Astrocyte of the hippocampus (primary cell): ENCODE results near the gene KRT72.

Source experiments
- DNase-seq: peaks from one replicate; pipeline ENCODE4 v3.0.0; 2011; ENCODE audit warnings: low read depth, low spot score

The KRT72 gene

DNA sequence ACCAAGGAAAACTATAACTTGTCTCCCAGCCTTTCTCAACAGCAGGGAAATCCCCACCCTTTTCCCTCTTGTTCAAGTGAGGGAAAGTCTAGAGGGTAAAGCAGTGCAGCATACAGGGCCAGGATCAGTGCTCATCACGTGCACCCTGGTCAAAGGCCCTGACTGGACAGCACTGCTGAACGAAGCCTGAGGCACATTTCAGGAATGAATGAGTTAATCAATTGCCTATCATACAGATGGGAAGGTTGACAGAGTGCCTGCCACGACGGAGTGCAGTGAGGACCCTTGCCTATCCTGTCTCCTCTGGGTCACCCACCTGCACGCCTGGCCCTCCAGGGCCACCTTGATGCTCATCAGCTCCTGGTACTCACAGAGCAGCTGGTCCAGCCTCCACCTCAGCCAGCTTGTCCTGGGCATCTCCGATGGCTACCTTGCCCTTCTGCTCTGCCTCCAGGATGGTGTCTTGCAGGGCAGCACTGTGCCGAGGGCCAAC is 28.8 kb upstream of the KRT72 start:
- no peak for DNase-seq

DNA sequence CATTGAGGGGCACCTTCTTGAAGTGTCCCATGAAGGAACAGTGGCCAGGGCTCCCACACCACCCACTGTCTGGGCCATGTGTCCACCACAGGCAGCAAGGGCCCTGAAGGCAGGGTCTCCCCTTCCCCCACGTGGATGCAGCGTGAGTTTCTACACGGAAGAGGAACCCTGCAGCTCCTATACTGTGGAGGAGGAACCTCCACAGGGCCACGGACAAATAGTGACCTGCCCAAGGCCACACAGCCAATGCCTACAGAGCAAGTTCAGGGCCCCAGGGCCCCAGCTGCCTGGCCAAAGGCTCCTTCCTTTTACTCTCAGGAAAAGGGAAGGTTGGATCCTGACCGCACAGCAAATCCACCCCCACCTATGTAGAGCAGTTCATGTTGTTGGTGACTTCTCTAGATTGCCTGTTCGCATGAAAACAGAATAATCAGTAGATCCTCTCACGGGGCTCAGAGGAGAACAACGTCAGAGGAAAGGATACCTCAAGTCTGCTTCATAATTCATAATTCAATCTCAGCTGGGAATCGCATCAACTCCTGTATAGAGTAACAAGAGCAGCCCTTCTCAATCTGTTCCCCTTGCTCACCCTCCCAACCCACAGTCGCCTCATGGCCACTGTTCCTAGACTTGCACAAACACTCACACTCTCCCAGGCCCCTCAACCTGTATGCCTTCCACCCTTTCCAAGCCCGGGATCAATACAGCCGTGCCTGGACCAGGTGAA is 28.2 kb upstream of the KRT72 start:
- no peak for DNase-seq

DNA sequence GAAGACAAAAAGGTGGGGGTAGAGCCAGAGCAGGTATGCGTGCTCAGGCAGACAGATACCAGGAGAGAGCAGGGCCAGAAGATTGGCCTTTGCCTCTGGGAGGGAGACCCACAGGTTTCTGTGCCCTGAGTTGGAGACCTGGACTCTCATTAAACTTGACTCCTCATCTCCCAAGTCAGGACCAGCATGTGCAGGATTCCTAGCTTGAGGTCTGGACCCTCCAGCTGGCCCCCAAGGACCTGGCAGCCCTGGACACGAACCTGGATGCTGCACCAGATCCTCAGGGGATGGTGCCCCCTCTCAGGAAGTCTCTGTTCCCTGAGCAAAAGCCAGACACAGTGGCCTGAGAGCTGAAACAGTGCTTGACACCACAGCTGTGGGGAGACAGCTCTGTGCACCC is 27.6 kb upstream of the KRT72 start:
- DNase-seq, result no peak

DNA sequence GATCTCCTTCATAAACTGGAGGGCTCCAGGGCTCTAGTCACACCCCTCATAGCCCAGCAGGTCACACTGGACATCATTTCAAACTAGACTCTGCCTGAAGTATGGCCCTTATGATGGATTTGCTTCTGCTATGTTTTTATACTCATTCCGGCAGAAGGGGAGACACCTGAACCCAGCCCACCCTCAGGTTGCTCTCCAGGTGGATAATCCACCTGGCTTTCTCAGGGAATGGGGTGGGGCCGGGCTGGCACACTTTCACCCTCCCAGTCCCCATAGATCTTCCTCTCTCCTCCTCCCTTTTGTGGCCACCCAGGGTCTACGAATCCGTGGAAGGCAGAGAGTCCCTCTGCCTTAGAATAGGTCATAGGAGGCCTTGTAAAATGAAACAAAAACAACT is 26.8 kb upstream of the KRT72 start:
- no peak for DNase-seq

DNA sequence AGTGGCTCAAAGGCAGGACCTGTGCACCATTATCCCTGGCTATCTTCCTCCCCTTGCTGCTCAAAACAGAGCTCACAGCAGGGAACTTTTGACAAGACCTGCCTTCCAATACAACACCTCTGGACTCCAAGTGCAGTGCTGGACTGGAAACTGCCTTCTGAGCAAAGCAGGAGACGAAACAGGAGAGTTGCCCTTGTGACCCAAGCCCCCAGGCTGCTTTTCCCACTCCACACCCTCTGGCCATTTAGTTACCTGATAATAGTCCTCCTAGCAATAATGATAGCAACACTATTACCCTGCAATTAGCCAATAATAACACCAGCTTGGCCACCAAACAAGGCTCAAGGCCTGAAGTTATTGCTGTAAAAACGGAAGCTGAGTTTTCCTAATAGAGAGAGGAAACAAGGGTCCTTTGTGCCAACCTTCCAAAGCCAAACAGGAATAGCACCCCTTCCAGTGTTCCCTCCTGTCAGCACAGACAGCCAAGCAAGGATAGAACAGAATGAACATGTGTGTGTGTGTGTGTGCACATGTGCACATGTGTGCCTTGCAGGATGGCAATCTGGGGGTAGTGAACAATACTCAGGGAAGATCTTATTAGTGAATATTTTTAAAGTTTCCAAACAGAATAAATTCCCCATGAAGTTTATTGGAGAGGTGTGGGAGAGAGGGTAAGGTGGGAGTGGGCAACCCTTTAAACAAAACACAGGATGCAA is 26.3 kb upstream of the KRT72 start:
- DNase-seq, result no peak

DNA sequence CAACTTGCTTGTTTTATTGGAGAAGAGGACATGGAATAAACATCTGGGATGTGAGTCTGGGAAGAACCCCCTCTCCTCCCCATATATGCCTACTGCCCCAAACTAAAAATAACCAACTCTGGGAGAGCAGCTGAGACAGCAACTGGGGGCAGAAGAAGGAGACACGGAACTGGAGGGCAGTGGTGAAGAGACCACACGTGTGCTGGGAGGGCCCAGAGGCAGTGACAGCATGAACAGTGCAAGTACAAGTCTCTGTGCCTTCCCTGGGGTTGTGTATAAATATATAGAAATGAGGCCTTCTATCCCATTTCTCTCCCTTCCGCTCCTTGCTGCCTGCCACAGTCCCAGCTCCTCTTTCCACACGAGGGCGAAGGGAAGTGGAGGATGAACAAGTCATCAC is 21.1 kb upstream of the KRT72 start:
- no peak for DNase-seq

DNA sequence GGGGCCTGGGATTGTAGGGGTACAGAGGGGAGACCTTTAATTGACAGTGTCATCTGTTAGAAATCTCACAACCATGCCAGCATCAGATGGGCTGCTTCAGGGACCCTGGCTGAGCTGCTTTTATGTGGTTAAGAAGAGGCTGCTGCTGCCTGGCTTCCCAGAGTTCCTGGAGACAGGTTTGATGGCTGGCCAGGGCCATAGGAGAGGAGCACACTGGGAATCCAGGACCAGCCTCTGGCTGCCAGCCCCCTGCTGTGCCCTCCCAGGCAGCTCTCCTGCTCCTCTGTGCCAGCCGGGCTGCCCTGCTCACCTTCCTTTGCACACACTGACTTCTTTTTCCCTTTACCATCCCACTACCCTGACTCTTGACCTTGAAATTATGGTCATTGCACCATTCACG is 17.6 kb upstream of the KRT72 start:
- no peak for DNase-seq

DNA sequence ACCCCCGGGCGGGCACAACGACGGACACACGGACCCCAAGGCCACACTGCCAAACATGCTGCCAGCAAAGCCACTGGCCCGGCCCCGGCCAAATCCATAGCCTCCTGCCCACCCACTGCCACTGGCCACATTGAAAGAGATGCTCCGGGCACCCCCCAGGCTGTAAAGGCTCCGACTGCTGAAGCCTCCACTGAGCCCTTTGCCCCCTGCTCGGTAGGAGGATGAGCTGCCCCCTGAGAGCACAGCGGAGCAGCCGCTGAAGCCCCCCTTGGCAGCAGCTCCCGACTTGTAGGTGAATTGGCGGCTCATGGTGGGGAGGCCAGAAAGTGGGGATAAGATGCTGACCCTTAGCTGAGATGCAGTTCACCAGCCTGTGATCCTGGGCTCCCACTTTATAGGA is 17.0 kb upstream of the KRT72 start, which contains the start of gene KRT73:
TSS of gene KRT73 (minus strand) at position 344 of the 400 bp plus-strand sequence. CDS start at position 309, 35 bp downstream.
- DNase-seq, result no peak

DNA sequence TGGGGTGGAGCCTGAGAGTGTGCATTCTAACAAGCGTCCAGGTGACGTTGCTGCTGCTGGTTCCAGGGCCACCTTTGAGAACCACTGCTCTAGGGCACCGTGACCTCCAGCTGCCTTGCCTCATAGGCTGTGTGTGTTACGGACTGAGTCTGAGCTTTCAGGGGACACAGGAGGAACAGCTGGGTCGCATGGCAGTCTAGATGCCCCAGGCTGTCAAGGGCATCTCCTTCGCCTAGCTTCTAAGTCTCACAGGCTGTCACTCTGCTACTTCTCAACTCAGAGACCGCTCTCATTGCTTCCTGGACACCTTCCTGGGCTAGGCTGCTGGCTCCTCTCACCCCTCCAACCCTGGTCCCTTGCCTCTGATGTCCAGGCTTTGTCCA is 16.1 kb upstream of the KRT72 start:
- DNase-seq, result no peak

DNA sequence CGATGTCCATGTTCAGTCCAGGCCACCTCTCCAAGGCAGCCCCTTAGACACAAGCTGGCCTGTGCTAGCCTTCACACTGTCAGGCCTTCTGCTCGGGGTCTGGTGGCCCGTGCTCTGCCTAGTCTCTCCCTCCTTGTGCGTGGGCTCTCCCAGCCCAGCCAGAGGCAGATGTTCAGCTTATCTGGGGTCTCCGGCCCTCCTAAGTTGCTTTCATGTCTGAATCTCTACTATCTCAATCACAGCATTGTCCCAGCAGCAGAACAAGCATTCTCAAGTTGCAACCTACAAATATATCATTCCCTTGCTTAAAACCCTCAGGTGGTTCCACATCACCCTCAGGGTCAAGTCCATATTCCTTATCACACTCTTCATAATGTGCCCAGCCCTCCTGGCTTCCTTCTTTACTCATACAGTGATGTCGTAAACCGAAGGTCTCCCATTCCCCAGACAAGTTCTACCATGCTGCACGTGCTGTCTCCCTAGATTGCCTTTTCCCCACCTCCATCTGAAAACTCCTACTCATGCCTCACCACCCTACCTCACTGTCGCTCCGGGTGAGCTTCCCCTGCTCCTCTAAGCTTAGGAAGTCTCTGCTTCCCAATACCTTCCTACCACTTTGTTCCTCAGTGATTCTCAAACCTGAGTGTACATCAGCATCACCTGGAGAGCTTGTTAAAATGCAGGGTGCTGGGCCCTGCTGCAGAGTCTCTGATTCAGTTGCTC is 15.6 kb upstream of the KRT72 start:
- no peak for DNase-seq

DNA sequence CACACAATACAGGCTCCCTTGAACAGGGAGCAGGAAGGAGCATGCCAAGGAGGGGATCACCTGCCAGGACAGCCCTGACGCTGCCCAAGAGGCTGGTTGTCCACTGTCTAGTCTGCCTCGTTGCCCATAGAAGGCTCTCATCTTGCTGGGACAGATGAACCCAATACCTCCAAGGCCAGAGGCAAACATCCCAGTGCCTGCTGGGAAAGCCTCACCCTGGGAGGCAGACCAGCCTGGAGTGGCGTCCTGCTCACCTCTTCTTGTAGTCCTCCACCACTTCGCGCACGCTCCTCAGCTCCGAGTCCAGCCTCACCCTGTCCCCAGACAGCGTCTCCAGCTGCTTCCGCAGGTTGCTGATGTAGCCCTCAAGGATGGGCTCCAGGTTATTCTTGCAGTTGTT is 14.6 kb upstream of the KRT72 start:
- no peak for DNase-seq

DNA sequence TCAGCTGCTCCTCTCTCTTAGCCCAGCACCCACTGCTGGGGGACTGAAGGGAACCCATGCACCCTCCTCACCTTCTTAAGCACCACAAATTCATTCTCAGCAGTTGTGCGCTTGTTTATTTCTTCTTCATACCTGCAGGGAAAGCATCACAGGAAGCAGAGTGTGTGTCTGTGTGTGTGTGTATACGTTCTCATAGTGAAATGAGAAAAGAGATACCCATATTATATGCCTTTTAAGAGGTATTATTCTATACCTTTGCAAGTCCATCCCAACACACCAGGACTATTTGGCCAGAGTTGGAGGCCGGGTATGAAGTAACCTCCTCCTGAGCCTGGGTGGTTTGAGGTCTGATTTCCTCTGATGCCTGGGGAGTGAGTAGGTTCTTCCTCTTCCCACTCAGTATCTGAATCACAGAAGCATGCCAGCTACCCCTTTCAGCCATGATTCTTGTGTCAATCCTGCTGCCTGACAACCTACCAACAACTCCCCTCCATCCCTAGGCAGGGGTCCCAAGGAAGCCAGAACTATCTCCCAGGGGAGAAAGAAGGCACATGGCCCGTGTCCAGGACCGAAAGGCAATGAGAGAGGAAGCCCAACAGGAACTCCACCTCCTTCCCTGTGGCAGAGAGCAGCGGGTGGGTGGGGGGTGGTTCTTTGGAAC is 14.1 kb upstream of the KRT72 start:
- no peak for DNase-seq

DNA sequence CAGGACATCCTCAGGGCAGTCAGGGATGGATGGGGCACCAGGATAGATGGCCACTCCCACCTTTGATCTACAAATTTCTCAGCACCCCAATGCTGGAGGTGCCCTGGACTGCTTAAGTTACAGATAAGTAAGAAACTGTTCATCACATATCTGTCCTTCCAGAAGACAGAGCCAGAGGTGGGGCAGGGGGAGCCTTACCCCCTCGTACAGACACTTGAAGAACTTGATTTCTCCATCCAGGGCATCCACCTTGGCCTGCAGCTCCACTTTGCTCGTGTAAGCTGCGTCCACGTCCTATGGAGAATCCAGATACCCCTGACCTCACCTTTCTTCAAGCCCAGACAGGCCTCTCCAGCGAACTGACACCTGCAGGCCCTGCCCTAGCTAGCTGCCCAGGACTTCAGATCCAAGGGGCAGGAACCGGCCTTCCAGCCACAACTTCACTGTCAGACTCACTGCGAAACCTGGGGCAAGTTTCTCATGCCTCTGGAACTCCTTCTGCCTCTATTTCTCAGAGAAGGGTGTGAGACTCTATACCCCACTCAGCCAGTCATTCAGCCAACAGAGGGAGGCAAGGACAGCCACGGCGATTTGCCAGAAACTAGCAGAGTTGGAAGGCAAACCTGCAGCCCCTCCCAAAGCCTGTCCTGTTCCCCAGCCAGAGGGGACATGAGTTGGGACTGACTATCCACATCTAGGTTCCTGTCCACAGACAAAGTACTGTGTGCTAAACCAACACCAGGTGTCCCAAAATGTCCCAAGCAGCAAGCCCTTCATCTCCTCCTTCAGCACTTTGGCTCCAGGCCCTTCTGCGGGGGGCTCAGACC is 13.3 kb upstream of the KRT72 start:
- DNase-seq, result no peak

DNA sequence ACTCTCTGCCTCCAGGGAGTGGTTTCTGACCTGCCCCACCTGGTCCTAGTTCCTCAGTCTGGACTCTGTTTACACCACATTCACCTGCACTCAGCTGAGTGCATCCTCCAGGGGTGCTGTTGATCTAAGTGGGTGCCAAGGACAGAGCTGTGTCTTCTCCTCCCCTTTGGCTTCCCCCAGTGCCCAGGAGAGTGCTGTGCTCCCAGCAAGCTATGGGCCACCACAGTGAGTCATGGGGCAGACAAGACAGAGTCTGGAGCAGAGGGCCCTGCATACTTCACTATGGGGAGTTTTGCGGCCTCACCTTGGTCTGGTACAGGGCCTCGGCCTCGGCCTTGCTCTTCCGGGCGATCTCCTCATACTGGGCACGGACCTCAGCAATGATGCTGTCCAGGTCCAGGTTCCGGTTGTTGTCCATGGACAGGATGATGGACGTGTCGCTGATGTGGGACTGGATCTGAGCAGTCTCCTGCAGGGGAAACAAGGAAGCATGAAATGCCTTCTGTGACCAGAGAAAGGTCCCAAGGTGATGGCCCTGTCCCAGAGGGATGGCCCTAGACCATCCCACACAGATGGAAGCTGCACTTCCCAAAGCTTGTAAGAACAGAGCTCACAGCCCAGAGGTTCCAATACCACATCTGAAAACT is 12.2 kb upstream of the KRT72 start:
- DNase-seq, result no peak

DNA sequence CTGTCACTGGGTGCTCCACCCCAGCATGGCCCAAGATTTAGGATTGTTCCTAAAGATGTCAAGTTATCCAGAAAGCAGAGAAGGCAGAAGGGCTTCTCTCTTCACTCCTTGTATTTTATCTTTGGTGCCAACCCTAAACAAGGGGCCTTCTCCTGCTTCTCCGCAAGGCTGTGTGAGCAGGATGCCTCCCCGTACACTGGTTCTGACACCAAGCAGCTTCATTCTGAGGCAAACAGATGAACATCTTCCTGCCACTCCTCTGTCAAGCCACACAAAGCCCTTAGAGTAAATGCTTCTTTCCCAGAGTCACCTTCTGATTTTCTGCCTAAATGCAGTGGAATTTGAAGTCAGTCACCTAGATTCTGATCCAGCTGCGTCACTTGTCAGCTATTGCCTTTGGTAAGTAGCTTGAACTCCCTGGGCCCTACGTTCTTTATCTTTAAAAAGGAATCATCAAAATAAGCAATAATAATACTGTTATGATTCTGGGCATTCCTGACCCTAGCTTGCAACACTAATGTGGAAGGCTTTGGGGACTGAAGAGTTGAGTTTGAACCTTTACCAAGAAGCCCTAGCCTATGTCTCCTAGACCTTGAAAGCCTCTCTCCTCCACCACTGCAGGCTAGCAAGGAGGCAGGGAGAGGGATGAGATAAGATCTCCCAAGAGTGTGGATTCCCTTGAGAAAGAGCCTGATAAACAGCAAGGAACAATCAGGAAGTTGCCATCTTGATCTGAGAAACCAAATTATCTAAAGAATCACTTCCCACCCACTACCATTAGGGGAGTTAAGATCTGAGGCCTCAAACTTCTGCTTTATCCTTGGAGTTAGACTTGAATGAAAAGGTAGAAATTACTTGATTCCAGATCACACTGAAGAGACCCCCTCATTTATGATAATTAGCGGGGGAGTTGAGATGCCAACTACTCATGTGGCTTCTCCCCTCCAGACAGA is 11.4 kb upstream of the KRT72 start:
- no peak for DNase-seq

DNA sequence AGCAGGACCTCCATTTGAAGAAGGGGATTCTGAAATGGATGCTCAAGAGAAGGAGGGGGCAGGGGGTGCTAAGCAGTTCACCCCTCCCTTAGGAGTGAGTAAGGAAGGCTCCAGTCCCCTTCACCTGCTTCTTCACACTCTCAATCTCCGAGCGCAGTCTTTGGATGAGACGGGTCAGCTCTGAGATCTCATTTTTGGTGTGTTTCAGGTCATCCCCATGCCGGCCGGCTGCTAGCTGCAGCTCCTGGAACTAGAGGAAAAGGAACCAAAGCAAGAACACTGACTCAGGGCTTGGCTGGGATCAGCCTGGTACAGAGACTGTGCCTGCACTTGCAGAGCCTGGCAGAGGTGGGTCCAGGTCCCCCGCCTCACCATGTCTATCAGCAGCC is 9.8 kb upstream of the KRT72 start:
- DNase-seq, result no peak

DNA sequence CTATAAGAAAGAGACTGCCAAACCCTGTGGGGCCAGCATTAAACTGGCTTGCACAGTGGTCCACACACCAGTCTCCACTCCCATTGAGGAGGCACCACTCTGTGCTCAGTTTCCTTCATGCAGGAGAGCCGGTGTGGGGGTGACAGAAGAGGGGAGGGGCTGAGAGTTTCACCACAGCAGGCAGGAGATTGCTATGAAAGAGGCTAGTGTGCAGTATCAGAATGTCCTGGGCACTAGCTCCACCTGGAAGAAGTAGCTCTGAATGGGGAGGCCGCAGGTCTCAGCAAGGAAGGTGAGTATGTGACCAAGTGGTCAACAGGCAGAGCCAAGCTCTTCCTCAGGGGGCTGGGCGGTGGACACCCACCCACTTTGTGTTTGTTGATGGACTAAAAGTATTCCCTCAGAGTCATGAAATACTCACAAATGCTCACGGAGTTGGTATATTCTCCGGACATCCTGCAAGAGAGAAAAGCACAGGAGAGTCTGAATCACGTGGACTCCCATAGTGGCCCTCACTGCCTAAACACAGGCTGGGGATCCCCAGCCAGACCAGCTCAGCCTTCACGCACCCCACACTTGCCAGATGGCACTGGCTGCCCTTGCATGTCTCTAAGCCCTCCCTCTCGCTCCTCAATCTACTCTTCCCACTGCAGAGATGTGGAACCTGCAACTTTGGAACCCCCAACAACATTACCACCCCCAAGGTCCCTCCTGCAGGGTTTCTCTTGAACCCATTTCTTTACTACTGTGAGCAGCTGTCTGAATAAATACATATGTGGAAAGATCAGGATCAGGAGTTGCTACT is 7.8 kb upstream of the KRT72 start:
- DNase-seq, result no peak

DNA sequence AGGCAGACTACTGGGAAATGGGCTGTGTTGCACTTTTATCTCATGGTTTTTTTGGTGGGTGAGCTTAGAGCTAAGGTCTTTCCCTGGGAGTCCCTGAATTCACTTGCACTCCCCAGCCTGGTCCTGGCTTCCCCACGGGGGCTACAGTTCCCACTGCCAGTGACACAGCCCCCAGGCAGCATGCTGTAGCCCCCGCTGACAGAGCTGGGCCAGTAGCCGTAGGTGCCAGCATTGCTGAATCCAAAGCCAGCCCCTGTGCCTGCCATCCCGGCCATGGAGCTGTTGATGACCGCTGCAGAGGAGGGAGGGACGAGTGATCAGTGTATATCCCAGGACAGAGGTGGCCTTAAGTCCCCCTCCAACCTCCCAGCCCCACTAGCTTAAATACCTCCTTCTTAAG is 6.9 kb upstream of the KRT72 start:
- DNase-seq, result no peak

DNA sequence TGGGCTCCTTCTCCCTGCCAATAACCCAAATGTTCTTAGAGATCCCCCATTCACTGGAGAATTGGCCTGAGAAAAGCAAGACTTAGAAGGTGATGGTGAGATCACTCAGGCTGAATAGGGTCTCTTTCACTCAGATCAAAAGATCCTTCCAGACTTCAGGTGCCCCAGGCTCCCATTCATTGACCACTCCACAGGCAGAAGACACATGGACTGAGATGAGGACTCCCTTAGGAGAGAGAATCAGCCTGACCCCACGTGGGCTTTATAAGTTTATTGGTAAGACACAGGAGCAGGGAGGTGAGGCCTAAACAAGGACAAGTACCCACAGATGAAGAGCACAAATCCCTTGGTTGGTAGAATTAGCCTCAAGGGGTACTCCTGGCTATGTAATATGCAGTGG is 6.1 kb upstream of the KRT72 start:
- DNase-seq, result no peak
